NT2/D1 (cell line): Measurements from ENCODE around the gene UBR4.

Source experiments
- DNase-seq: peaks from one replicate; pipeline ENCODE4 v3.0.0-alpha.2; 2011; ENCODE audit warnings: low read depth, low spot score
- H3K27me3 ChIP-seq: 2 replicates; pipeline ENCODE4 v1.6.0; 2011; ENCODE audit warnings: mild to moderate bottlenecking; ENCODE audit not compliant: insufficient read length, insufficient read depth
- H3K36me3 ChIP-seq: 2 replicates; pipeline ENCODE4 v1.6.1; 2011; ENCODE audit warnings: mild to moderate bottlenecking, low read length, mixed read lengths; ENCODE audit not compliant: insufficient read depth, insufficient read length
- H3K4me1 ChIP-seq: 2 replicates; pipeline ENCODE4 v1.5.1; 2011; ENCODE audit not compliant: insufficient read depth, insufficient read length
- H3K4me3 ChIP-seq: 2 replicates; pipeline ENCODE4 v1.5.1; 2011; ENCODE audit warnings: low read depth; ENCODE audit not compliant: insufficient read length
- H3K9ac ChIP-seq: 2 replicates; pipeline ENCODE4 v1.6.0; 2011; ENCODE audit warnings: low read depth; ENCODE audit not compliant: insufficient read length
- H3K9me3 ChIP-seq: 2 replicates; pipeline ENCODE4 v1.5.1; 2011; ENCODE audit warnings: mild to moderate bottlenecking, low read length; ENCODE audit not compliant: insufficient read depth
- SUZ12 ChIP-seq: IDR thresholded peaks from 2 replicates; pipeline ENCODE4 v1.6.1; 2011; ENCODE audit not compliant: insufficient read length, insufficient read depth; ENCODE audit errors: extremely low read depth
- YY1 ChIP-seq: IDR thresholded peaks from 2 replicates; pipeline ENCODE4 v1.6.1; 2011; ENCODE audit not compliant: insufficient read length, insufficient read depth
- ZNF274 ChIP-seq: IDR thresholded peaks from 2 replicates; pipeline ENCODE4 v1.6.1; 2011; ENCODE audit warnings: mild to moderate bottlenecking, low read depth, low read length

The UBR4 gene

GRCh38 chr1:19087737-19088594 lies 122.1 kb downstream of the UBR4 start:
- Histone ChIP-seq H3K9me3 (no peaks in the 10 kb centered on the region), H3K9ac (no peak overlapping the region), H3K27me3 (no peaks in the 10 kb centered on the region), H3K4me1 (no peaks in the 10 kb centered on the region), H3K4me3 (no peak overlapping the region), H3K36me3 (peaks cover 92% of the 10 kb centered on the region)
- no peak for TF ChIP-seq ZNF274
- no peak for TF ChIP-seq SUZ12
- no peak for TF ChIP-seq YY1
- no peak for DNase-seq

- H3K9ac ChIP-seq = no peak overlapping the region
- H3K27me3 ChIP-seq = no peaks in the 10 kb centered on the region
- no peaks in the 10 kb centered on the region for H3K4me1 ChIP-seq
- no peak for DNase-seq
- H3K4me3 ChIP-seq = no peak overlapping the region
- peaks cover 92% of the 10 kb centered on the region for H3K36me3 ChIP-seq
- TF ChIP-seq ZNF274 (no peak), YY1 (no peak), SUZ12 (no peak)
- H3K9me3 ChIP-seq = no peaks in the 10 kb centered on the region
These were observed 122.9 kb downstream of the UBR4 start for GRCh38 chr1:19087017-19087736.

GRCh38 chr1:19086176-19086875 lies 123.7 kb downstream of the UBR4 start:
- Histone ChIP-seq H3K27me3 (no peaks in the 10 kb centered on the region), H3K4me1 (no peaks in the 10 kb centered on the region), H3K4me3 (no peak overlapping the region), H3K9ac (no peak overlapping the region), H3K36me3 (peaks cover 92% of the 10 kb centered on the region), H3K9me3 (no peaks in the 10 kb centered on the region)
- DNase-seq = no peak
- TF ChIP-seq ZNF274 (no peak), SUZ12 (no peak), YY1 (no peak)

GRCh38 chr1:19084206-19084738 lies 125.8 kb downstream of the UBR4 start:
- no peak for TF ChIP-seq YY1
- TF ChIP-seq SUZ12 = no peak
- TF ChIP-seq ZNF274 = no peak
- Histone ChIP-seq H3K4me1 (no peaks in the 10 kb centered on the region), H3K9me3 (no peaks in the 10 kb centered on the region)

GRCh38 chr1:19083081-19083480 lies 127.0 kb downstream of the UBR4 start:
- no peaks in the 10 kb centered on the region for H3K4me1 ChIP-seq
- TF ChIP-seq SUZ12 (no peak), ZNF274 (no peak), YY1 (no peak)
- peaks cover 97% of the 10 kb centered on the region for H3K36me3 ChIP-seq
- no peaks in the 10 kb centered on the region for H3K27me3 ChIP-seq
- no peaks in the 10 kb centered on the region for H3K9me3 ChIP-seq
- H3K4me3 ChIP-seq = no peak overlapping the region
- DNase-seq = no peak
- H3K9ac ChIP-seq = no peak overlapping the region

More at GRCh38 chr1:19084206-19084738, 125.8 kb downstream of the UBR4 start:
- Histone ChIP-seq H3K36me3 (peaks cover 97% of the 10 kb centered on the region), H3K9ac (no peak overlapping the region), H3K4me3 (no peak overlapping the region), H3K27me3 (no peaks in the 10 kb centered on the region)
- DNase-seq = no peak

GRCh38 chr1:19081218-19081893 lies 128.7 kb downstream of the UBR4 start:
- no peak for DNase-seq
- Histone ChIP-seq H3K4me1 (no peaks in the 10 kb centered on the region), H3K9me3 (no peaks in the 10 kb centered on the region), H3K27me3 (no peaks in the 10 kb centered on the region), H3K36me3 (peaks cover 95% of the 10 kb centered on the region), H3K4me3 (no peak overlapping the region), H3K9ac (no peak overlapping the region)
- TF ChIP-seq YY1 = no peak
- TF ChIP-seq SUZ12 = no peak
- TF ChIP-seq ZNF274 = no peak

GRCh38 chr1:19080721-19081120 lies 129.3 kb downstream of the UBR4 start:
- TF ChIP-seq ZNF274 (no peak), YY1 (no peak), SUZ12 (no peak)
- Histone ChIP-seq H3K36me3 (peaks cover 96% of the 10 kb centered on the region), H3K27me3 (no peaks in the 10 kb centered on the region), H3K9me3 (no peaks in the 10 kb centered on the region), H3K9ac (no peak overlapping the region), H3K4me3 (no peak overlapping the region), H3K4me1 (no peaks in the 10 kb centered on the region)
- no peak for DNase-seq
